DMS 273 treated with DMSO at 0.1 percent for 48 hours (cell line): ENCODE data around the gene ADORA1.

Source experiments
- DNase-seq: peaks from one replicate; lab custom pipeline; 2025; lab: John Stamatoyannopoulos, UW

Gene ADORA1

DNA sequence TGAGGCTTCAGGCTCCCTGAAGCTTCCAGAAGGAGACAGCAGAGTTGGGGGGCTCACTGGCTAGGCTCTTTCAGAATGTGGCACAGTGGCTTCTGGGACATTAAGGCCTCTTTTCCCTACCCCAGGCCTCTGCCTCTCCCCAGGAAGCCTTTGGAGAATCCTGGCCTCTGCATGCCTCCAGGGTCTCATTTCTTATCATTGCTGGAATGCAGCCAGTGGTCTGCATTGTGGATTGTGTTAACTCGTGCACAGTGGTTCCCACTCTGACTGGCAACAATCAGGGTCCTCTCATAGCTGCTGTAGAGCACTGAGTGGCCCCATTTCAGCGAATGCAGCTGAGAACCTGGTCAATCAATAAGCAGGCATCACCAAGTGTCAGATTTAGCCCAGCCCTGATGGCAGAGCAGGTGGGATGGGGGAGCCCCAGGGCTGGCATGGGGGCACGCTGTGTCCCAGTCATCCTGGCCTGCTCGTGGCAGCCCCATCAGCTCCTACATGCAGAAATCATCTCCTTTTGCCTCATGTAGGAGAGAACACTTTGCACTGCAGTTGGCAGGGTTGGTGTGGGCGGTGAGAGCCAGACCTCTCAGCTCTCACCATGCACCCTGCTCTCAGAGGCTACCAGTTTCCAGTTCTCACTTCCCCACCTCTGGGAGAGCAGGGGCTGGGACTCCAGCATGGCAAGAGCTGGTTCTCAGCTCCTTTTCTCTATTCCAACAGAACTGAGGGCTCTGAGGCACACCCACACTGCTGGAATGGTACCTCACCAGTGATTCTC is 13.4 kb downstream of the ADORA1 start:
- no peak for DNase-seq

DNA sequence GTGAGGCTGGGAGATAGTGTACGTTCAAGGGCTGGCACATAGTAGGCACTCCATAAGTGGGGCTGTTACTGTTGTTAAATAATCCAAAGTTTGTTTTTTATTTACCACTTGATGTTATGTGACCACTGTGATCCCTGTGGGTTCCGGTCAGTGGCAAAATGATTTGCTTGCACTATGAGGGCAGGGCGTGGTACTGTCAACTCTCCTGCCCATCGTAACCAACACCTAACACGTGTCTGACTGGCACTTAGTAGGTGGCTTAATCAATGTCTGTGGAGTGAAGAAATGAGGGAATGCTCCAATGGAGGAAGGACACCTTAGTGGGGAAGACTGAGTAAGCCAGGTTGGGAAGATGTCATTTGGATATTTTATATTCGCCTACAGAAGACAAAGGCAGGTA is 14.6 kb downstream of the ADORA1 start:
- no peak for DNase-seq

GRCh38 chr1:203142684-203143408 is 15.3 kb downstream of the ADORA1 start:
- no peak for DNase-seq

DNA sequence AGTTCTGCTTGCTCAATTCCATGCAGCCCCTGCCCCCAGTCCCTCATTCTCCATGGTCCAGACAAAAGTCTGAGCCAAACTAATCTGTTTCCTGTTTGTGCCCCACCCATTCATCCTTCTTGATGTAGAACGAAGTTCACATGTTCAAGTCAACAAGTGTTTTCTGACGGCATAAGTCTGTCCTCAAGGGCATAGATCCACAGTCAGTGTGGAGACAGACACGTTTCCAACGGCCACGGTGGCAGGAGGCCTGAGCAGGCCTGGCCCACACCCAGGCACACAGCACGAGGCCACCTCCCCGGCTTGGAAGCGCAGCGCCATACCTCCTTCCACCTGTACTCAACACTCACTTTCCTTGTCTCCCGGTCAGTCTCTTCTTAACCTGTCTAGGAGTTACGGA is 16.1 kb downstream of the ADORA1 start:
- DNase-seq: no peak

GRCh38 chr1:203144661-203145060 is 17.1 kb downstream of the ADORA1 start:
- DNase-seq: no peak

DNA sequence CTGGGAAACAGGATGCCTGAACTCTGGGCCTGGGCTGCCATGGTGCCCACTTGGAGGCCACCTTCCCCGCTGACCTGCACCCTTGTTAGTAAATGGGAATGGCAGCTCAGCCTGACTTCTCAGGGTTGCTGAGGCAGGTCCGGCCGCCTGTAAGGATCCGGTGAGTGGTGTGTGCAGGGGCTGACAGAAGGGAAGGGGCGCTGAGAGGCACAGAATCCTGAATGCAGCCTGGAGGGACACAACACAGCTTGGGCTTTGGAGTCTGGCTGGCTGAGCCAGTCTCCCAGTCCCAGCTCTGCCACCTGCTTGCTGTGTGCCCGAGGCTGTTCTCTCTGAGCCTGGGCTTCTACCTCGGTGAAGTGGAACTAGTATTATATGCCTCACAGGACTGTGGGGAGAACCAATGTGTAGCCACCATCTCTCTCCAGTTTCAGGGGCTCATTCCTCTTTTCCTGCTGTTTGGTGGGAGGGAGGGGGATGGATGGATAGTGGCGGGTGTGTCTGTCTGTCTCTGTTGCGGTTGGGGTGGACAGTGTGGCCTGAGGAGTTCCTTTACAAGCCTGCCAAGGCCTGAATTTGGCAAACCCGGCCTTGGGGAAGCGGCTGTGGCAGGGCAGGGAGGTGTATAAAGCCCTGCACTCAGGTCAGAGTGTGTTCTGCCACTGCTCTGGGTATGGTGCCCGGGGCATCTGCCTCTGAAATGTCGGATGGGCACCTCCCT is 18.0 kb downstream of the ADORA1 start:
- DNase-seq: no peak

GRCh38 chr1:203146042-203146369 is 18.5 kb downstream of the ADORA1 start:
- no peak for DNase-seq

DNA sequence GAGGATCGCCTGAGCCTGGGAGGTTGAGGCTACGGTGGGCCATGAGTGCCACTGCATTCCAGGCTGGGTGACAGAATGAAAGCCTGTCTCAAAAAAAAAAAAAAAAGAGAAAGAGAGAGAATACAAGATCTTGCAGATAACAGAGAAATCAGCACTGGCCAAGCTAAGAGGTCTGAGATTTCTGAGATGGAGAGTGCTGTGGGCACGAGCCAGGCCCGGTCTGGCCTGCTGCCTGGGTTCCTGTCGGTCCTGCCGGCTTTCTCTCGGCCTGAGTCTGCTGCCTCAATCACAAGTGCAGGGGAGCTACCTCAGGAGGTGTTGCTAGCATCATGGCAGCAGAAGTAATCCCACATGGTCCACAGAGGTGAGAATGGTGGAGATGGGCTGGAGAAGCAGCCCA is 19.0 kb downstream of the ADORA1 start:
- DNase-seq: no peak

- DNase-seq: no peak
Observed at GRCh38 chr1:203147376-203147775, 19.9 kb downstream of the ADORA1 start.

DNA sequence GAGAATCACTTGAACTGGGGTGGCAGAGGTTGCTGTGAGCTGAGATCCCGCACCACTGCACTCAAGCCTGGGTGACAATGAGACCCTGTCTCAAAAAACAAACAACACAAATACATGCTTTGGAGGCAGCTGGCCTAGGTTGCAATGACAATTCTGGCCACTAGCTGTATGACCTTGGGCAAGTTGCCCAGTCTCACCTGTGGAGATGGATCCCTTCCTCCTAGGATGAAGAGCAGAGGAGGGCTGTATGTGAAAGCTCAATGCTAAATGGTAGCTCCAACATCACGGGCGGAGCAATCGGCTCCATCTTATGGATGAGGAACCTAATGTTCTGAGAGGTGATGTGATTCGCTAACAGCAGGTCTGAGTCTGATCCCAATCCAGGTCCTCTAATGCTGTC is 20.6 kb downstream of the ADORA1 start:
- no peak for DNase-seq

GRCh38 chr1:203148579-203148978 is 21.1 kb downstream of the ADORA1 start:
- DNase-seq: no peak

DNA sequence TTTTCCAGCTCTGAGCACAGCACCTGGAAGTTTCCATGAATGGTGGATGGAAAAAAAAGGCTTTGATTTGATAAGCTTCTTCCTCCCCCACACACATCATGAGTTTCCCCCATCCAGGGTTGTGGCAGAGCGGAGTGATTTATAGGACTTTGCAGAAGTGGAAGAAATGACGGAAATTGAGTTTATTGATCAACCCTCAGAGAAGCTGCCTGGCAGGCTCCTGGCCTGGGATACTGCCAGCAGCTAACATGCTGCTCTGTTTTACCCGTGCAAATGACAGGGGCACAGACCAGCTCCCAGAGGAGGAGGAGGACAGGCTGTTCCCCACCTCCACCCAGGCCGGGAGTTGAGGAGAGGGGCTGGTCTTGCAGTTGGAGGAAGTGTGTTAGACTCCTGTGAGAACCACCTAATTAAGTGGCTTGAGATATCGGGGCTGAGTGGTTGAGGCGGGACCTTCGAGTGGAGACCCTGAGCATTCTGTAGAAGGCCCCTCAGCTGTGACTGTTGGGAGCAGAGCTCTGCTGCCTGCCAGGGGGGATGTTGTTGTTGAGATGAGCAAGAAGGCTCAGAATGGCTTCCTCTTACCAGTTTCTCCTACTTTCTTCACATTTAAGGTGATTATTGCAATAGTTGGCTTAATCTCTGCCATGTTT is 21.8 kb downstream of the ADORA1 start:
- DNase-seq: no peak

GRCh38 chr1:203150511-203151297 is 23.2 kb downstream of the ADORA1 start:
- no peak for DNase-seq

DNA sequence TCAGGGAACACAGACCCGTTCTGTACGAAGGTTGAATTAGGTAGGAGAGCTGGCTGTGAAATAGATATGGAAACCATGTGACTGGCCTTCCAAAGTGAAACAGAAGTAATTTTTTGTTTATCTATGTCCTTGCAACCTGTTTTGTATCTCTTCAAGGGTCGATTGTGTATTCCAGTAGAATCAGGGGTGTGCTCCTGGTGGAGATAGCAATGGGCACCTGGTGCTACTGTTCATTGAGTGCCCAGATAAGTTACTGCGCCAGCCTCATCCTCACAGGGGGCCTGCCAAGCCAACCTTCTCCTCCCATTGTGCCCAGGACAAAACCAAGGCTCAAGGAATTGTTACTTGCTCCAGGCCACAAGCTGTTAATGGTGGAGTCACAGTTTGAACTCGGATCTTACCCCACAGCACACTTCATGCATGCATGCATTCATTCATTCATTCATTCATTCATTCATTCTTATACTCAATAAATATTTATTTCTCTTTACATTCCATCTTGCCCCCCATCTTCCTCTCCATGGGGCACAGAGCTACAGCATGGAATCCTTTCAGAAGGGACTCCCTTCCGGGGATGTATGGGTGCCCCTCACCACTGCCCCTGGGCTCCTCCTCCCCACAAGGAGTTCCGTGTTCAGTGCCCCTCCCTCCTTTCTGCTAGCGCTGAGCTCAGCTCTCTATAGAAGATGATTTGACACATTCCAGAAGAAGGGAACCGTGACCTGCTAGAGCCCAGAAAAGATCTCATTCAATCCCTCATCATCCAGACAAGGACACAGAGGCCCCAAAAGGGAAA is 24.0 kb downstream of the ADORA1 start:
- DNase-seq: no peak

GRCh38 chr1:203152158-203153034 is 24.9 kb downstream of the ADORA1 start:
- no peak for DNase-seq

DNA sequence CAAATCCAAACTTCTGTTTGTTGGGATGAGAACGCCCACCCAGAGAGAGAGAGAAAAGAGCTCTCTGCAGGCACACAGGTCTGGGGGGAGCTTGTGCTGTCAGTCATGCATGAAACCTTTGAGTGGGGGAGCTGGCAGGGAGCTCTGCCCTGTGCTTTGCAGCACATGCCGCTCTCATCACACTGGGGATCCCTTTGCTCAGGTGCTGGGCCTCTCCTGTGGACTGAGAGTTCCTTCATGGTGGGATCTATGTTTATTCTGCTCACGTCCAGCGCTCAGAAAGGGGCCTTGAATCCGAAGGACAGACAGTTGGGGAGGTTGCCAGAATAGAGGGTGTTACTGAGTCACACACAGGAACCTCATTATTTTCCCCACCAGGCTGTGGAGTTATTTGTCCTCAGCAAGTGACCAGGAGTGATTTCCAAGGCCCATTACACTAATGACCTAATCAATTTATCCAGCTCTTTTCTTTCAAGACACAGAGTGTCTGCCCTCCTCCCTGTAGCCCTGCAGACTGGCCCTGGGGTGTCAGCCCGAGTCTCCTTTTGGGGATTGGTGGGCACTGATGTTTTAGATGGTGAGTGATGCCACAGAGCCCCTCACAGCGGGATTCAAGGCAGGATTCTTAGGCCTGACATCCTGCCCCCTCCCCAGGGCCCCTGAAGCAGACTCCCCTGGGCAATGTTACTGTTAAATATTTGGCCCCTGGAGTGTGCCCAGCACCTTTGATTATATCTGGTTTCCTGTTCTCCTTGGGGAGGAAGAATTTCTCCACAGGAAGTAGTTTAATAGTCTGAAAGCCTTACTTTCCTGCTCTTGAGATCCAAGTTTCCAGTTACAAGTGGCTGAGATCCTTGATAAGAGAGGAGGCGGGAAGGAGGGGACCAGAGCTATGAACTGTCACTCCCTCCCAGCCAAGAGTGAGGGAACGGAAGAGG is 25.8 kb downstream of the ADORA1 start:
- DNase-seq: no peak

GRCh38 chr1:203153989-203154821 is 26.7 kb downstream of the ADORA1 start:
- DNase-seq: no peak

DNA sequence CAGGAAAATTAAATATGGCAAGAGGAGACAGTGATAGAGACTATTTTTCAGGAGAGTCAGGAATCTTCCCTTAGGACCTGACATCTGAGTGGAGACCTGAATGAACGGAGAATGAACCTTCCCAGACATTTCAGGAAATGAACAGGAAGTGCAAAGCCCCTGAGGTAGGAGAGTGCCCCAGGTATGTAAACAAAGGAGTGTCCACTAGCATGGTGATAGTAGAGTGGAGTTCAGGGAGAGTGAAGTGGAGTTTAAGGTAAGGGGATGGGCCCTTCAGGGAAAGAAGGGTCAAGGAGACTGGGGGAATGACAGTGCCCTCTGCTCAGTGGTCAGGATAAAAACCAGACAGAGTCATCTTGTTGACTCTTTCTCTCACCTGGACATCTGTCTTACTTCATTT is 28.8 kb downstream of the ADORA1 start:
- DNase-seq: no peak
